ENCODE data around the gene CEP44.
A peak's percentile ranks its signal among the peaks of the same experiment; 100 is the strongest.
"Not testable (repeated sequence)": the region's sequence is repeated elsewhere in the genome, so short reads cannot be mapped to it uniquely, and the experiment has no call there.

CEP44 gene

DNA sequence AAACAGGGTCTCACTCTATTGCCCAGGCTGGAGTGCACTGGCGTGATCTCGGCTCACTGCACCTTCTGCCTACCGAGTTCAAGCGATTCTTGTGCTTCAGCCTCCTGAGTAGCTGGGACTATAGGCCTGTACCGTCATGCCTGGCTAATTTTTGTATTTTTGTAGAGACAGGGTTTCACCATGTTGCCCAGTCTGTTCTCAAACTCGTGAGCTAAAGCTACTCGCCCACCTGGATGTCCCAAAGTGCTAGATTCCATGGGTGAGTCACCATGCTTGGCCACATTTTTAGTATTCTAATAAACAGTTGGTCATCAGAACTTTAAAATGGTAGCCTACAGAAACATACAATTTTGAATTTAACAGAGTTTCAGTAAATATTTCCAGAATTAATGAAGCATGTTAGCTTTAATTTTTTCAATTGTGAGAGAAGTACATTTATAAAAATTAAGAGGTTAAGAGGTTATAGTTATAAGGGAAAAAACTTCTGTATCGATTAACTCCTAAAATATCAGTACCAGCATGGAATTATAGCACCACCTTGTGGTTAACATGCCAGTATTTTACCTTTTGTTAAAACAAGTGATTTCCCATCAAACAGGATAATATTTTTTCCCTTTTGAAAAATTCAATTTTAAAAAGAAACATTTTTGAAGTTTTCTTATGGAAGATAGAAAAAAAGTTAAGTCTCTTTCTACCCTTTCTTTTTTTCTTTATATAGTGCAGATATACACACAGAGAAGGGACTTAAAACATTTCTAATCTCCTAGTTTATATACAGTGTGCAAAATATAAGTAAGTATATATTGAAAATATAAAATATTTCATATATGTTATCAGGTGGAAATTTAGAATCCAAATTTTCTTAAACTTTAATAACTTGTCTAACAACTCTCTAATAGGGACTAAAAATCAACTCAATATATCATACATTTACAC lies 35.4 kb downstream of the CEP44 start:
- intact Hi-C loops (cut with DNase I): loop anchor here (5.0 kb wide), 1 partner anchor 97 kb away; no protein-coding TSS in a partner anchor
- DNase-seq: no peak

DNA sequence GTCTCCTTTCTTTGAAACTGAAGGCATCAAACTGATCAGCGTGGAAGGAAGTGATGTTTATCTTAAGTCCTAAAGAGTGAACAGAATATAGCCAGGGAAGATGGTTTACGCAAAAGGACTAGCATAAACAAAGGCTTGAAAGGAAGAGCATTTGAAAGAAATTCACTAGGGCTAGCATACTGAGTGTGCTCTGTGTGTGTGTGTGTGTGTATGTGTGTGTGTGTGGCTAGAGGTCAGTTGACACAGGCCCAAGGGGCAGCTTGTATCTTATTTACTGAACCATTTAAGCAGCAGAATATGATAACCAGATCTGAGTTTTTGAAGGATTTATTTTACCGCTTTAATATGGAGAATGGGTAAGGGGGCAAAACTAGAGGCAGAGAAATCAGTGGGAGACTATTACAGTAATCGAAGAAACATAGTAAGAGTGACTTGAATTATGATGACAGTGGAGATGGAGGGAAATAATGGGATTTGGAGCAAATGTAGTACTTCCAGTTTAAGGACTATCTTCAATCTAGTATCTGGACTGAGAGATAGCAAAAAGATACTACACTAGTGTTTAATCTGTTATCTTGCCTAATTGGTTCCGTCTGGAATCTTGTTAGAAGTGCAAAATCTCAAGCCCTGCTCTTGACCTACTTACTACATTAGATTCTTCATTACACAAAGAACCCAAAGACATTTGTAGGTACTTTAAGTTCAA lies 36.9 kb downstream of the CEP44 start:
- intact Hi-C loops (cut with DNase I): no loop called here

DNA sequence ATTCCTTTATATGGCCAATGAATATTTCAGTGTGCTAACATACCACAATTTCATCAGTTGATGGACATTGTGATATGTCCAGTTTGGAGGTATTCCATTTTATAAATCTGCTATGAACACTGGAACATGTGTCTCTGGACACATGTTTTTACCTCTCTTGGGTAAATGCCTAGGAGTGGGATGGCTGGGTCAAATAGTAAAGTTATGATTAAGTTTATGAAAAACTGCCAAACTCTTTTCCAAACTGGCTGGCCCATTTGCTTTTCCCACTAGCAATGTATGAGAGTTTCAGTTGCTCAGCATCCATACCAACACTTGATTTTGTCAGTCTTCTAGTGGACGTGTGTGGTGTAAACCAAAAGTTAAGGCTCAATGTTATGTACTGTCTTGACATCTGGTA lies 40.5 kb downstream of the CEP44 start:
- DNase-seq: no peak
- intact Hi-C loops (cut with DNase I): no loop called here

More for the DNA sequence above, 36.9 kb downstream of the CEP44 start:
- DNase-seq: no peak

DNA sequence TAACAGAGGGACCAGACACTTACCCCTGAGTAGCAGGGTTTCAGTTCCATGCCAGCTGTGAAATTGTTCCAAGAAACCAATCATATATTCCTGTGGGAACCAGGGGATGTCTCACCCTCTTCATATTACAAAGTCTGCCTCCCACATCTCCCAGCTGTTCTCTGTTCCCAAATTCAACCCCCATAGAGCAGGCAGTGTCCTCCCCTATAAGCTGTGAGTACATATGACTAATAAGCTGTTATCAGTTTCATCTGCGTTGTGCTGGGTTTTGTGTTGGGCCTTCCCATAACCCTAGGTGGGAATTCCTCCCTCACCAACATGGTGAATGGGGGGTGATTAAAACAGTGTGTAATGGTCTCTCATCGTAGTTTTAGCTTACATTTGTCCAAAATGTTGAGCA lies 41.0 kb downstream of the CEP44 start:
- intact Hi-C loops (cut with DNase I): no loop called here
- peak in 1 of 10 donors; percentile 10 for DNase-seq

DNA sequence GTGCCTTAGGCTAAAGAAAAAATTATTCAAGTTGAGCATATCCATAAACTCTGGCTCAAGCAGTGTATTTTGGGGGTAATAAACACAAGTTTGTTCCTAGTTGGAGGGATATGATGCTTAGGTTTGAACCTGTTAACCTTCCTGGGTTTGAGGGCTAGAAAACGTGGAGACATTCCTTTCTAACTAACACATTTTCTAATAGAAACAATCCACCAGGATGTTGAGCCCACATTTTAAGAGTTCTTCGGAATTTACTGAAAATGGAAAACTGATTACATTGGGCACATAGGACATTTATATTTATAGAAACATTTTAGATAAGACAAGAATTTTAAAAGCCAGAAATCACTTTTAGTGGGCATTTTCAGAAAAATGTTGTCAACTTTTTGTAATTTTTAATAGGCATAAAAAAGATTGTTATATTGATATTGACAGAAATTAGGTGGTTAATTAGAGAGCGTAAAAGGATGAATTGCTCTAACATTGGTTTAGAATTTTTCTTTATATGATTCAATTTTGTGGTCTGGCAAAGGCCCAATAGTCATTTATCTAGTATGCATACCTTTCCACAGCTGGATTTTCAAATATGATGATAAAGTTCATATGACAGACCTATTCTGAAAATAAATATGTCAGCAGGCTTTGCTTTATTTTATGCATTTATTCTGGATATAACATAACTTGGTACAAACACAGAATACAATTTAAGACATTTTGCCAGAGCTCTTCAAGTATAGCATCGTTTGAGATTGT lies 49.2 kb downstream of the CEP44 start:
- intact Hi-C loops (cut with DNase I): no loop called here

GRCh38 chr4:174334628-174335027 lies 50.9 kb downstream of the CEP44 start:
- DNase-seq: no peak
- intact Hi-C loops (cut with DNase I): no loop called here

More for the DNA sequence above, 49.2 kb downstream of the CEP44 start:
- no peak for DNase-seq

DNA sequence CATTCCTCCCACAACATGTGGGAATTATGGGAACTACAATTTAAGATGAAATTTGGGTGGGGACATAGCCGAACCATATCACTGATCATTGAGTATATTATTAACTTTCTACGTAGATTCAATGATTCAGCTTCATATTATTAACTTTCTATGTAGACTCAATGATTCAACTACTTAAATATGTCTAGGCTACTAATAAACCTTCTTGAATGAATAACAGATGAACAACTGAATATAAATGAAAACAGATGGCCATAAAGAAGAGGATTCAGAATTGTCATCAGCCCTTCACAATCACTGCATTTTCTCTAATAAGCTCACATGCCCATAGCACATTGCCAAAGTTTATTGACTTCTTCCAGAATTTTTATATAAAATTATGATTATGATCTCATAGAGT lies 57.0 kb downstream of the CEP44 start:
- no peak for DNase-seq
- intact Hi-C loops (cut with DNase I): no loop called here

DNA sequence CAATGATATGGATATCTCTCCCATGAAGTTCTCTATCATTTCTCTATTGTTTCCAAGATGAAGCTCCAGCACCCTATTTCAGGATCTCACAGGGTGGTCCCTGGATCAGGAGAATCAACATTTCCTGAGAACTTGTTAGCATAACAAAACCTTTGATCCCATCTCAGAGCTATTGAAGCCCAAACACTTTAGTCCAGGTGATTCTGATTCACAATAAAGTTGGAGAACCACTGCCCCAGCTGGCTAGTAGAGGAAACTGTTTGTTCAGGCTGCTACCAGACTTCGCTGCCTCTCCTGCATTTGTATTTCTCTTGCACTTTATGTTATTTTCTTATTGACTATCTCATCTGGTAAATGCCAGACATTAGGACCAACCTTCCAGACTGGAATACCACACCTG lies 65.4 kb downstream of the CEP44 start:
- intact Hi-C loops (cut with DNase I): no loop called here
- DNase-seq: no peak

DNA sequence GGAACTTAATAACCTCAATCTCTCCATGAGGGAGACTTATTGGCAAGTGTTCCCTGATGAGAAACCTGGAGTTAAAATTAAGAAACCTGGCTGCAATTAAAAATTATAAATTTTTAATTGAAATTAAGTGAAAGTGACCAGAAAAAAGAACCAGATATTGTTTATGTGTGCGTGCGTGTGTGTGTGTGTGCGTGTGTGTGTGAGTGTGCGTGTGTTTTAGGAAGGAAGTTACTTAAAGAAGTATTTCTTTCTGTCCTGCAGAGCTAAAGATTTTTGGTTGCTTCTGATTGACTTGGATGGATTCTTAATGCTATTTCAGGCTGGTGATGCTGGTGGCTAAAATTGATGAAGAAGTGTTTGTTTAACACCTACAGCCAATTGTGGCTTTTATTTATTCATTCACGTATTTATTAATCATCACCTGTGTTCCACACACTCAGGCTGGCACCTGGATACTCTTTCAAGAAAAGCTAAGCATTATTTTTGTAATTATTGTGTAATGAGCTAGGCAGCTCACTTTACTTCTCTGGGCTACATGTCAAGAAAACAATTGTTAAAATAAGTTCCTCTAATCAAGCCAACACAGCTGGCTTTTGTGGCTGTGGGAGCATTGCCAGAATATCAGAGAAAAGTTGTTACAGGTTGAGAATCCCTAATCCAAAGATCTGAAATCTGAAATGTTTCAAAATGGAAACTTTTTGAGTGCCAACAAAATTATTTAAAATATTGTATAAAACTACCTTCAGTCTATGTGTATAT lies 68.5 kb downstream of the CEP44 start:
- DNase-seq: no peak
- intact Hi-C loops (cut with DNase I): no loop called here

- no peak for DNase-seq
- intact Hi-C loops (cut with DNase I): no loop called here
These were observed 73.6 kb downstream of the CEP44 start for GRCh38 chr4:174357321-174357720.

- intact Hi-C loops (cut with DNase I): no loop called here
- no peak for DNase-seq
These were observed 74.7 kb downstream of the CEP44 start for GRCh38 chr4:174358410-174358809.

GRCh38 chr4:174358829-174359228 lies 75.1 kb downstream of the CEP44 start:
- DNase-seq: no peak
- intact Hi-C loops (cut with DNase I): no loop called here

DNA sequence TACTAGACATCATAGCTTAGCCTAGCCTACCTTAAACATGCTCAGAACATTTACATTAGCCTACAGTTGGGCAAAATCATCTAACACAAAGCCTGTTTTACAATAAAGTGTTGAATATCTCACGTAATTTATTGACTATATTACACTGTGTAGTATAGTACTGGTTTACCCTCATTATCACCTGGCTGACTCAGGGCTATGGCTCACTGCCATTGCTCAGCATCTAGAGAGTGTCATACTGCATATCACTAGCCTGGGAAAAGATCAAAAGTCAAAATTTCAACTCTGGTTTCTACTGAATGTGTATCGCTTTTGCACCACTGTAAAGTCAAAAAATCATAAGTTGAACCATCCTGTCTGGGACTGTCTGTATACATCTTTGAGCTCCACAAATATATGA lies 78.6 kb downstream of the CEP44 start:
- DNase-seq: no peak
- intact Hi-C loops (cut with DNase I): loop anchor here (5.0 kb wide), 1 partner anchor 355 kb away; no protein-coding TSS in a partner anchor

GRCh38 chr4:174363782-174364181 lies 80.1 kb downstream of the CEP44 start:
- DNase-seq: not testable (repeated sequence)
- intact Hi-C loops (cut with DNase I): loop anchor here (2.0 to 5.0 kb wide), 2 partner anchors 269 to 354 kb away; no protein-coding TSS in a partner anchor

DNA sequence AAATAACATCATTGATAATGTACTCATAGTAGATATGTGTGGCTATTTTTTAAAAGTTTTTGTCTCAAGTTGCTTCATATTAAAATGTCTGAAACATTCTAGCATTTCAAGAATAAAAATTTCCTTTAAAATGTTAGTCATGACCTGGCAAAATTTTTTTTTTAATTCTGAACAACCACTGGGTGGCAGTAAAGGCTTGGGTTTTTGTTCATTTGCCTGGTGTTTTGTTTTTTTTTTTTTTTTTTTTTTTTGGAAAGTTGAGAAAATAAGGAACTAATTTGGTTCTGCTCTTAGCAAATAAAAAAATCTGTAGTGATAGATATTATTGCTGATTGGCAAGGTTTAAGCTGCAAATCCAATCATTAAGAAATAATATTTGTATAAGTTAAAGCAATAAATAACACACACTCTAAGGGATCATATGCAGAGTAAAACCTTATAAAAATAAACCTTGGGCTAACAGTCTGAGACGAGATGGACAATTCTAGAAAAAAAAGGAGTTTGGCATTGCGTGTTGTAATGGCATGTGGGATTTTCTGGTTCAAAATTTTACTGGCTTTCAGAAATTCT lies 81.4 kb downstream of the CEP44 start:
- DNase-seq: no peak
- intact Hi-C loops (cut with DNase I): loop anchor here (1.0 to 2.0 kb wide), 2 partner anchors 268 to 1172 kb away; no protein-coding TSS in a partner anchor

- DNase-seq: no peak
- intact Hi-C loops (cut with DNase I): no loop called here
These were observed 86.3 kb downstream of the CEP44 start for GRCh38 chr4:174369985-174370384.

DNA sequence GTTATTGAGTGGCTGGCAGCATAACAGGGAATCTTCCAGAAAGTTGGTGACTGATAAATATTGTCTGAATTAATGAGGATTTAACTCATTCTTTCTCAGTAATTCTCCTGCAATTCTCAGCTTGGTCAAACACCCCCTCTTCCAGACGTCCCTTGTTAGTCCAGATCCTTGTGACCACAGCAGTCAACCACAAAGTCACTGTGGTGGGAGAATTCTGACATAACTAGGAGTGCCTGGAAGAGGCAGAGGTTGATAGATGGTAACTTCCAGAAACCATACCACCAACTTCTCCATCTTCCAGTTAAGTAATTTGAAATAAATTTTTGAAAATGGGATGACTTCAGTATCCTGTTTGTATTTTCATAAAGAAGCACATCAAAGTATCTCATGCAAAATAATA lies 90.1 kb downstream of the CEP44 start:
- intact Hi-C loops (cut with DNase I): no loop called here
- DNase-seq: no peak

- intact Hi-C loops (cut with DNase I): no loop called here
- DNase-seq: no peak
These were observed 91.7 kb downstream of the CEP44 start for GRCh38 chr4:174375422-174375821.

GRCh38 chr4:174377613-174378012 lies 93.9 kb downstream of the CEP44 start:
- no peak for DNase-seq
- intact Hi-C loops (cut with DNase I): no loop called here

GRCh38 chr4:174378951-174379350 lies 95.2 kb downstream of the CEP44 start:
- no peak for DNase-seq
- intact Hi-C loops (cut with DNase I): no loop called here

Measured in posterior cingulate gyrus (tissue), 11 donors.